ENCODE data around the gene CDIP1. TPM values are rescaled to one million over a fixed set of nuclear protein-coding genes. Genes with fewer than 3 reads are reported as not detected.

The CDIP1 gene
- total RNA-seq, 1 donor from 2014 or later = 9.8 TPM

GRCh38 chr16:4517812-4518680 is 20.5 kb downstream of the CDIP1 start:
- DNase-seq (ENCODE audit: low spot score in 2 of 2) = peak in 1 of 2 donors; percentile 54
- no peak for FAIRE-seq

GRCh38 chr16:4515611-4516233 is 22.9 kb downstream of the CDIP1 start:
- no peak for FAIRE-seq
- DNase-seq (ENCODE audit: low spot score in 2 of 2) = no peak

GRCh38 chr16:4514606-4515005 is 24.0 kb downstream of the CDIP1 start:
- DNase-seq (ENCODE audit: low spot score in 2 of 2) = no peak
- no peak for FAIRE-seq

- no peak for DNase-seq (ENCODE audit: low spot score in 2 of 2)
- FAIRE-seq = no peak
These were observed 24.7 kb downstream of the CDIP1 start for GRCh38 chr16:4513881-4514280.

DNA sequence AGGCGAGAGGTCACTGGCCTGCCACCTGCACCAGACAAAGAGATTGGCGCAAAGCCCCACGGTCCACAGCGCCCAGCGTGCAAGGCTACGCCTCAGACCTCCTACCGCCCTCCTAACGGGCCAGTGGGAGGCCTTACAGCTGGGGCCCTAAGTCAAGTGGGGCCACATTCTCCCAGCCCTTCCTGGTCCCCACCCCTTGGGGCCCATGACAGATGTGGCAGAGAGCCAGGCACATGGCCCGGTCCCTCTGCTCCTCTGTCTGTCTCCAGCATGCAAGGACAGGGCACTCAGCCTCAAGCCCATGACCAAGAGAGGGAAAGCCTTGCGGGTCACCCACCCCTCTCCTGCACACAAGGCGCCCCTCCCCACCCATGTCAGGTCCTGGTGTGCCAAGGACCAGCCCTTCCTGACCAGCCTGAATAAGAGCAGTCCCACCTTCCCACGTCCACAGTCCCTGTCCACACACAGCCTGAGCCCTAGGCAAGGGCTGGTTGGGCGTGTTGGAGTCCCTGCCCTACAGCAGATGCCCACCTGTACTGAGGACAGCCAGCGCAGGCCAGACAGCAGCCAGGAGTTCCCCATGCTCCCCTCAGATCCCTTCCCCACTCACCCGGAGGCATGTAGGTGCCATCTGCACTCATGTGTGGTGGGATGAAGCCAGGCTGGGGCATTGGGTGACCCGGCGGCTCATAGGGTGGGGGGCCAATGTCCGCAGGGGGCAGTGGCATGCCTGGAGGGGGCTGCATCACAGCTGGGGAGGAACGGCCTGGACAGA is 25.3 kb downstream of the CDIP1 start:
- no peak for FAIRE-seq

GRCh38 chr16:4512473-4512872 is 26.1 kb downstream of the CDIP1 start:
- no peak for FAIRE-seq
- no peak for DNase-seq (ENCODE audit: low spot score in 2 of 2)

More for the DNA sequence above, 25.3 kb downstream of the CDIP1 start:
- DNase-seq (ENCODE audit: low spot score in 2 of 2) = no peak

- DNase-seq (ENCODE audit: low spot score in 2 of 2) = peak in 1 of 2 donors; percentile 61
- no peak for FAIRE-seq
These were observed 27.0 kb downstream of the CDIP1 start for GRCh38 chr16:4511441-4512082.

GRCh38 chr16:4510747-4511426 is 27.7 kb downstream of the CDIP1 start:
- DNase-seq (ENCODE audit: low spot score in 2 of 2) (no peak), FAIRE-seq (no peak)

DNA sequence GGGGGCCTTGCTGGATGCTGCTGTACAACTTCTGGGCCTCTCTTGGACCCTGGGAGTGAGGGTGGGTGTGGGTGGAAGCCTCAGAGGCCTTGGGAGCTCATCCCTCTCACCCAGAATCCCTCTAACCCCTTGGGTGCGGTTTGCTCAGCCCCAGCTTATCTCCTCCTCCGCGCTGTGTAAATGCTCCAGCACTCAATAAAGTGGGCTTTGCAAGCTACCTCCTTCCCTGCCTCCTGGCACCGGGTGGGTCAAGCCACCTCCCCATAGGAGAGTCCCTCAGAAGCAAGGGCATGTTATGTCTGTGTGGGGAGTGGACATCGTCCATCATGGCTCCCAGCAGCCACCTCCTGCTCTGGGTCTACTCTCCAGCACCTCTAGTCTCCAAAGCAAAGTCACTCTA is 28.4 kb downstream of the CDIP1 start:
- no peak for DNase-seq (ENCODE audit: low spot score in 2 of 2)
- FAIRE-seq = no peak

GRCh38 chr16:4509420-4509819 is 29.2 kb downstream of the CDIP1 start:
- no peak for FAIRE-seq
- no peak for DNase-seq (ENCODE audit: low spot score in 2 of 2)

- no peak for DNase-seq (ENCODE audit: low spot score in 2 of 2)
- no peak for FAIRE-seq
These were observed 29.8 kb downstream of the CDIP1 start for GRCh38 chr16:4508806-4509205.

DNA sequence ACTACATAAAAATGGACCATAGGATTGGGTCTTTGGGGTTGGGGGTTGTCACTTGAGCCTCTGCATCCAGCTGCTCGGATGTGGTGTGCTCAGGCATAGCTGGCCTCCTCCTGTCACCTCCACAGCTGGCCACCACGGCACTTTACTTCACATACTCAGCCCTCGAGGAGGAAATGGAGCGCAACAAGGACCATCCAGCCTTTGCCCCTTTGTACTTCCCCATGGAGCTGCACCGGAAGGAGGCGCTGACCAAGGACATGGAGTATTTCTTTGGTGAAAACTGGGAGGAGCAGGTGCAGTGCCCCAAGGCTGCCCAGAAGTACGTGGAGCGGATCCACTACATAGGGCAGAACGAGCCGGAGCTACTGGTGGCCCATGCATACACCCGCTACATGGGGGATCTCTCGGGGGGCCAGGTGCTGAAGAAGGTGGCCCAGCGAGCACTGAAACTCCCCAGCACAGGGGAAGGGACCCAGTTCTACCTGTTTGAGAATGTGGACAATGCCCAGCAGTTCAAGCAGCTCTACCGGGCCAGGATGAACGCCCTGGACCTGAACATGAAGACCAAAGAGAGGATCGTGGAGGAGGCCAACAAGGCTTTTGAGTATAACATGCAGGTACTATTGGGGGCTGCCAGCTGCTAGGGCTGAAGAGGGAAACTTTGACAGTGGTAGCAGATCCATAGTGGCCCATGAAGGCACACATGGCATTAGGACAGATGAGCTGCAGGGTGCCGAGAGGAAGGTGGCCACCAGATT is 30.8 kb downstream of the CDIP1 start:
- DNase-seq (ENCODE audit: low spot score in 2 of 2) = no peak
- FAIRE-seq = no peak

DNA sequence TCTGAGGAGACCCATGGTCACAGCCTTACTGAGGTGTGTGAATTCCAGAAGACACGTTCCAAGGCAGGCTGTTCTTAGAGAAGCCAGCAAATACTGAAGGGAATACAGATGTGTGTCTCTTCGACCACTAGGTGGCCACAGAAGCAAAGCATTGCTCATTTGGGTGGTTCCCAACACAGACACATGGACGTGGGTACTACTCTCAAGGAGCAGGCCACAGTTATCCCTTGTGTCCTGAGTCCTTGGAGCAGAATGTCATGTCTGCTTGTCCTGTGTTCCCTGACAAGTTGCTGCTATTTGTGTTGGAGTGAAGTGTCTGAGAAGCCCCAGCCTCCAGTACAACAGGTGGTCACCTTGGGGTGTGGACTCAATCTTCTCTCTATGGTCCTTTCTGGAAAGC is 32.1 kb downstream of the CDIP1 start:
- DNase-seq (ENCODE audit: low spot score in 2 of 2) = peak; percentile 51 to 74
- FAIRE-seq = no peak

DNA sequence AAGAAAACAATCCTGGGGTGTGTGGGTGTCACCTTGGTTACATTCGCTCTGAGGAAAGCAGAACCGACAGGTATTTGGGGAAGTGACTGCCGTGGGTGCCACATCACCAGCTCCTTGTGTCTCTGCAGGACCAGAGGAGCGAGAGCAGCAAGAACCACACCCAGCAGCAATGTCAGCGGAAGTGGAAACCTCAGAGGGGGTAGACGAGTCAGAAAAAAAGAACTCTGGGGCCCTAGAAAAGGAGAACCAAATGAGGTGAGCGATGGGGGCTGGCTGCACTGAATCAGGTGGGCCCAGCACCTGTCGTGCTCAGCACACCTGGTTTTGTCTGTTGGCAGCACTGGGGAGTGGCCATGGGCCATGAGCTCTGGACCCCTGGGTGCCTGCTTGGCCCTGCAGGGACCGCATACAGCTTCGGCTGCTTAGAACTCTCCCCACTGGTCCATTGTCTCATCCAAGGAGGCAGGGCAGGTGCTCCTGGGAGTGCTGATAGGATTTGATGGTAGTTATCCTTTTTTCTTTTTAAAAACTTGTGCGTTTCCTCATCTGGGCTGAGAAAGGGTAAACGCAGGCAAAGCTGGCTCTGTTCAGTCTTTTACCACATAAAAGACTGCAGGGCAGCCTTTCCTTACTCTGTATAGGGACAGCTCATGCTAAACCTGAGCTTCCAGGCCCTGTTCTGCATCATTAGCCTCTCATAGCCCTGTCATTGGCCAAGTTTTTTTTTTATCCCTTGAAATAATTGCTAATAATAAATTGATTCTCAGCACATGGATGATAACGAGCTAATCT is 33.0 kb downstream of the CDIP1 start:
- DNase-seq (ENCODE audit: low spot score in 2 of 2) = no peak
- FAIRE-seq = no peak

DNA sequence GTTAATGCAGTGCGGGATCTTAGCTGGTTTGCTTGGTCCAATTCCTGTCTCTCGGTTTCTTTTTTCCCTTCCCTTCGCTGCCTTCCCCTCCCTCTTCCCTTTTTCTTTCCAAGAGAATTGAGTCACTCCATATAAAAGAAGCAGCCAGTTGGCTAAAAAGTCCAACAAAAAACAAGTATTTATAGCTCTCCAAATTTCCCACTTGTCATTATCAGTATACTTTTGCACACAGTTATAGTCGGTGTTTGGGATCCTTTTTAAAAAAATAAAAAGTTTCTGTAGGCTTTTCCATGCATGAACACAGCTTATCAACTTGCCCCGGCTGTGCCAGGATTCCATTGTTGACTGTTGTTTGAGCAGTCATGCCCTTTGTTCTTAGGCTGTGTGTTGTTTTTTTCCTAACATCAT is 37.5 kb downstream of the CDIP1 start:
- no peak for FAIRE-seq

GRCh38 chr16:4500272-4500671 is 38.3 kb downstream of the CDIP1 start:
- FAIRE-seq = no peak
- DNase-seq (ENCODE audit: low spot score in 2 of 2) = no peak

More for the DNA sequence above, 37.5 kb downstream of the CDIP1 start:
- DNase-seq (ENCODE audit: low spot score in 2 of 2) = no peak

GRCh38 chr16:4499196-4499555 is 39.4 kb downstream of the CDIP1 start:
- DNase-seq (ENCODE audit: low spot score in 2 of 2) = no peak
- FAIRE-seq = no peak

- FAIRE-seq (no peak), DNase-seq (ENCODE audit: low spot score in 2 of 2) (no peak)
These were observed 39.9 kb downstream of the CDIP1 start for GRCh38 chr16:4498546-4499195.
